ENCODE results near the gene ZBTB16.

Gene ZBTB16

DNA sequence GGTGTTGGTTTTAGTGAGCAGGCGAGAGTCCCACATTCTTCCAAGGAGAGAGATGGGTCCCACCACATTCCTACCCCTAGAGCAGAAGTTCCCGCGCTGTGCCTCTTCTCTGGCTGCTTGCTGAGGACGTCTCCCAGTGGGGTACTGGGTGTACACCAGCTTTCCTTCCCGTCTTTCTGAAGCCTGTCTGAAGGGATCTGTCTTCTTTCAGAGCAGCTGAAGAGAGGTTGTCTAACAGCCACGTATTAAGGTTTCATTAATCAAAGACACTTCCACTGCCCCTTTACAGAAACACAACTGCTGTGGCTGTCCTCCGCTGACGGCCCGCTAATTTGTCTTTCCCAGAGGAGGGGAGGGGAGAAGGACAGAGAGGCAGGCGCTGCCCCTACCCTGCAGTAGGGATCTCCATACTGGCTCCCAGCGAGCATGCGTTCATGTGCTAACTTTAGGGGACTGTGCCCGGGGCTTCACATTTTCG, 56.0 kb downstream of the ZBTB16 start:
- H3K27ac ChIP-seq (replicated peaks) = no peak overlapping the region
- H3K27me3 ChIP-seq (ENCODE audit: insufficient read depth, poor library complexity, severe bottlenecking) = no peaks in the 10 kb centered on the region
- no peak overlapping the region for H3K4me3 ChIP-seq (replicated peaks; ENCODE audit: insufficient read depth, low read length)
- TF ChIP-seq POLR2AphosphoS5 (IDR thresholded peaks at IDR 0.05; ENCODE audit: low read depth) (no peak), GABPA (IDR thresholded peaks at IDR 0.05; ENCODE audit: low read depth) (no peak)
- DNase-seq (ENCODE audit: low read depth in 1 of 2, low spot score in 1 of 2) = no peak

DNA sequence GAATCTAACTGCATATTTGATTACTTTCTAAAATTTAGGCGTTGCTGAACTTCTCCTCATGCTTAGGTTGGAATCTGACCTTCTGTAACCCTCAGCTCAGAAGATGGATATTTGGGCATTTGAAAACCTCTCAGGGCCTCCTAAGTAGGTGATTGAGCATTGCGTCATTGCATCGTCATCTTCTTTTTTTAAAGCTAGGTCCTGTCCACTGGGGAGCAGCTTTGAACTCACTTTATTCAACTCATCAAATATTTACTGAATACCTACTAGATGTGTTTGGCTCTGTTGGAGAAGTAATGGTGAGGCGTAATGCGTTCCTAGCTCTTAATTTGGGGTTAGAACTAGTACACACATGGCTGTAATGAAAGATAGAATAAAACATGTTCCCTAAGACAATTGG, 56.8 kb downstream of the ZBTB16 start:
- H3K27ac ChIP-seq (replicated peaks) = no peak overlapping the region
- H3K4me3 ChIP-seq (replicated peaks; ENCODE audit: insufficient read depth, low read length) = no peak overlapping the region
- H3K27me3 ChIP-seq (ENCODE audit: insufficient read depth, poor library complexity, severe bottlenecking) = no peaks in the 10 kb centered on the region
- no peak for DNase-seq (ENCODE audit: low read depth in 1 of 2, low spot score in 1 of 2)
- TF ChIP-seq, protein P1, sequence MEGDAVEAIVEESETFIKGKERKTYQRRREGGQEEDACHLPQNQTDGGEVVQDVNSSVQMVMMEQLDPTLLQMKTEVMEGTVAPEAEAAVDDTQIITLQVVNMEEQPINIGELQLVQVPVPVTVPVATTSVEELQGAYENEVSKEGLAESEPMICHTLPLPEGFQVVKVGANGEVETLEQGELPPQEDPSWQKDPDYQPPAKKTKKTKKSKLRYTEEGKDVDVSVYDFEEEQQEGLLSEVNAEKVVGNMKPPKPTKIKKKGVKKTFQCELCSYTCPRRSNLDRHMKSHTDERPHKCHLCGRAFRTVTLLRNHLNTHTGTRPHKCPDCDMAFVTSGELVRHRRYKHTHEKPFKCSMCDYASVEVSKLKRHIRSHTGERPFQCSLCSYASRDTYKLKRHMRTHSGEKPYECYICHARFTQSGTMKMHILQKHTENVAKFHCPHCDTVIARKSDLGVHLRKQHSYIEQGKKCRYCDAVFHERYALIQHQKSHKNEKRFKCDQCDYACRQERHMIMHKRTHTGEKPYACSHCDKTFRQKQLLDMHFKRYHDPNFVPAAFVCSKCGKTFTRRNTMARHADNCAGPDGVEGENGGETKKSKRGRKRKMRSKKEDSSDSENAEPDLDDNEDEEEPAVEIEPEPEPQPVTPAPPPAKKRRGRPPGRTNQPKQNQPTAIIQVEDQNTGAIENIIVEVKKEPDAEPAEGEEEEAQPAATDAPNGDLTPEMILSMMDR (IDR thresholded peaks at IDR 0.05; ENCODE audit: insufficient read depth, low read length) = no peak
- no peak for TF ChIP-seq GABPA (IDR thresholded peaks at IDR 0.05; ENCODE audit: low read depth)
- TF ChIP-seq, protein P2, sequence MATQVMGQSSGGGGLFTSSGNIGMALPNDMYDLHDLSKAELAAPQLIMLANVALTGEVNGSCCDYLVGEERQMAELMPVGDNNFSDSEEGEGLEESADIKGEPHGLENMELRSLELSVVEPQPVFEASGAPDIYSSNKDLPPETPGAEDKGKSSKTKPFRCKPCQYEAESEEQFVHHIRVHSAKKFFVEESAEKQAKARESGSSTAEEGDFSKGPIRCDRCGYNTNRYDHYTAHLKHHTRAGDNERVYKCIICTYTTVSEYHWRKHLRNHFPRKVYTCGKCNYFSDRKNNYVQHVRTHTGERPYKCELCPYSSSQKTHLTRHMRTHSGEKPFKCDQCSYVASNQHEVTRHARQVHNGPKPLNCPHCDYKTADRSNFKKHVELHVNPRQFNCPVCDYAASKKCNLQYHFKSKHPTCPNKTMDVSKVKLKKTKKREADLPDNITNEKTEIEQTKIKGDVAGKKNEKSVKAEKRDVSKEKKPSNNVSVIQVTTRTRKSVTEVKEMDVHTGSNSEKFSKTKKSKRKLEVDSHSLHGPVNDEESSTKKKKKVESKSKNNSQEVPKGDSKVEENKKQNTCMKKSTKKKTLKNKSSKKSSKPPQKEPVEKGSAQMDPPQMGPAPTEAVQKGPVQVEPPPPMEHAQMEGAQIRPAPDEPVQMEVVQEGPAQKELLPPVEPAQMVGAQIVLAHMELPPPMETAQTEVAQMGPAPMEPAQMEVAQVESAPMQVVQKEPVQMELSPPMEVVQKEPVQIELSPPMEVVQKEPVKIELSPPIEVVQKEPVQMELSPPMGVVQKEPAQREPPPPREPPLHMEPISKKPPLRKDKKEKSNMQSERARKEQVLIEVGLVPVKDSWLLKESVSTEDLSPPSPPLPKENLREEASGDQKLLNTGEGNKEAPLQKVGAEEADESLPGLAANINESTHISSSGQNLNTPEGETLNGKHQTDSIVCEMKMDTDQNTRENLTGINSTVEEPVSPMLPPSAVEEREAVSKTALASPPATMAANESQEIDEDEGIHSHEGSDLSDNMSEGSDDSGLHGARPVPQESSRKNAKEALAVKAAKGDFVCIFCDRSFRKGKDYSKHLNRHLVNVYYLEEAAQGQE (IDR thresholded peaks at IDR 0.05; ENCODE audit: insufficient replicate concordance, low read depth) = no peak
- no peak for TF ChIP-seq SPI1 (IDR thresholded peaks at IDR 0.05; ENCODE audit: borderline replicate concordance, low read depth)
- TF ChIP-seq POLR2AphosphoS5 (IDR thresholded peaks at IDR 0.05; ENCODE audit: low read depth) = no peak

DNA sequence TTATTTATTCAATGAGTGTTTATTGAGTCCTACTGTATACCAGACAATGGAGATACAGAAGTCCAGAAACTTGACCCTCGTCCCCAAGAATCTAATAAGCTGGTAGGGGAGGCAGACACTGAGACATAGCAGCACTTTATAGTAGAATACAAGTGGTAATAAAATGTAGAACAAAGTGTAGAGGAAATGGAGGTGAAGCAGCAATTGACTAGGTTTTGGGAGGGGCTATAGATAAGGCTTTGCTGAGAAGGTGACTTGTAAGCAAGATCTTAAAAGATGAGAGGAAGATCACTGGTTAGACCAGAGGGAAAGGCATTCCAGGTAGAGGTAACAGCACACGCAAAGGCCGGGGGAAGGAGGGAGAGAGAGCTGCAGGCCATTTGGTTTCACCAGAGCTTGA, 57.3 kb downstream of the ZBTB16 start:
- no peak for DNase-seq (ENCODE audit: low read depth in 1 of 2, low spot score in 1 of 2)

DNA sequence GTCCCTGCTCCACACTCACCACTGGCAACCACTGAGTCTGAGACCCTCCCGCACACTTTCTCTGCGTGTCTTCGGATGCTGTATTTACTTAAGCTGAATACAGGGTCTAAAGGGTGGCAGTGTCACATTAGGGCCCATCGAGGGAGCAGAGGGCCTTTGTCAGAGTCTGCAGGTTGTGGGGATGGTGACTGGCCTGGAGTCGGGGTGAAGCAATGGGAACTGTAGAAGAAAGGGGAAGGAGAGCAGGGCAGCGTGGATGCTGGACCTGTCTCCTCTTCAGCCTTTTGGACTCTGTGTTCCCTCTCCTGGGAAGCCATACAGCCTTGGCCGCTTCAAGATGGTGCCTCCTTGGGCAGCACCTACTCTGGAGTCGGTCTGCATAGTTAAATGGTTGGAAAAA, 61.1 kb downstream of the ZBTB16 start:
- Histone ChIP-seq H3K27ac (replicated peaks) (no peak overlapping the region), H3K27me3 (ENCODE audit: insufficient read depth, poor library complexity, severe bottlenecking) (no peaks in the 10 kb centered on the region), H3K4me3 (replicated peaks; ENCODE audit: insufficient read depth, low read length) (no peak overlapping the region)
- TF ChIP-seq, protein P1 (IDR thresholded peaks at IDR 0.05; ENCODE audit: insufficient read depth, low read length) = no peak
- TF ChIP-seq SPI1 (IDR thresholded peaks at IDR 0.05; ENCODE audit: borderline replicate concordance, low read depth) = no peak
- TF ChIP-seq, protein P2 (IDR thresholded peaks at IDR 0.05; ENCODE audit: insufficient replicate concordance, low read depth) = no peak
- no peak for TF ChIP-seq POLR2AphosphoS5 (IDR thresholded peaks at IDR 0.05; ENCODE audit: low read depth)
- no peak for TF ChIP-seq GABPA (IDR thresholded peaks at IDR 0.05; ENCODE audit: low read depth)
- no peak for DNase-seq (ENCODE audit: low read depth in 1 of 2, low spot score in 1 of 2)

More for the DNA sequence above, 57.3 kb downstream of the ZBTB16 start:
- Histone ChIP-seq H3K4me3 (replicated peaks; ENCODE audit: insufficient read depth, low read length) (no peak overlapping the region), H3K27ac (replicated peaks) (no peak overlapping the region), H3K27me3 (ENCODE audit: insufficient read depth, poor library complexity, severe bottlenecking) (no peaks in the 10 kb centered on the region)
- TF ChIP-seq GABPA (IDR thresholded peaks at IDR 0.05; ENCODE audit: low read depth) = no peak
- no peak for TF ChIP-seq SPI1 (IDR thresholded peaks at IDR 0.05; ENCODE audit: borderline replicate concordance, low read depth)
- no peak for TF ChIP-seq POLR2AphosphoS5 (IDR thresholded peaks at IDR 0.05; ENCODE audit: low read depth)
- TF ChIP-seq, protein P1 (IDR thresholded peaks at IDR 0.05; ENCODE audit: insufficient read depth, low read length) = no peak
- TF ChIP-seq, protein P2 (IDR thresholded peaks at IDR 0.05; ENCODE audit: insufficient replicate concordance, low read depth) = no peak

Measured in HL-60 (cell line).